ENCODE measurements around the gene SIK2. TPM values are rescaled to one million over a fixed set of nuclear protein-coding genes. Genes with fewer than 3 reads are reported as not detected.

Gene SIK2
- polyA plus RNA-seq, 3 donors, result 7.8 to 58.7 (median 15.7) TPM

DNA sequence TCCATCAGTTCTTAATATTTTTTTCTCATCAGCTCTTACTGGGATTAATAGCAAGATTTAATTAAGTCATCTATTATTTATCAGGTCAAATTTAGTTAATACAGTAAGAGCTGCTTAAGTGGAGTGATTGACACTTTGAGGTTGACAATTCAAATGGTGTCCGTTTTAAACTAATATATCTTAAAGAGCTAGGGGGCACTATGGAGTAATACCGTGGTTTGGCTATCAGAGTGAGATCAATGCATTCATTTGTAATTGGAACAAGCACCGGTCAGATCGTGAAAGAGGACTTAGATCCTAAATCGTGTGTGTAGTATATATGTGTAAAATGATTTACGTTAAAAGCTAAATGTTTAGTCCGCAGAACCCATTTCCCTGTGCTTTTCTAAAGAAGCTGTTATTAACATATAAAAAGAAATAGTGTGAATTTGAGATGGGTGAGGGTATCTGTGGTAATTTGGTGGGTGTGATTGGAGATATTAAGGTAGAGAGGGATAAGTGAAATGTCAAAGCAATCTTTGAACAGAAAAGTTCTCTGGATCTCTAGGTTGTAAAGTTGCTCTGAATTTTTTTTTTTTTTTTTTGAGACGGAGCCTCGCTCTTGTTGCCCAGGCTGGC lies 2.3 kb downstream of the SIK2 start:
- no peak overlapping the region for H3K27ac ChIP-seq (ENCODE audit: low read depth, low read length)
- 22 to 42% (median 30%) methylated on average over 9 of the region's 9 CpGs for WGBS, 3 donors

DNA sequence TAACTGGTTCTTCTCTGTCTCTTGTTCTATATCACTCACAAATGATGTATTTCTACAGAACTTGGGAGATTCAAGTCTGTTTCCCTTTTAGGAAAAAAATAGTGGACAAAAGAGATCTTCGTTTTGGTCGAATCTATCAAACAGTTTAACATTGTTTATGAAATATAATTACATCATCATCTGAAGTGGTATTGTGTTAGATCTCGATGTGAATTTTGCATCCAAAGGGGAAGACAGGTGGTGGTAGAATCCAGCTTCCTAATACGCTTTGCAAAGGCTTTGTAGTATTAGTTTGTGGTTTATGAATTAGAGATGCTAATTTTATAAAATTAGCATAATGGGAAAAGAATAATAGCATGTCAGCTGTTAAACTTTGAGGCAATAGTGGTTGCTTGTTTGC lies 3.4 kb downstream of the SIK2 start:
- H3K27ac ChIP-seq (ENCODE audit: low read depth, low read length), result no peak overlapping the region
- 26 to 38% (median 36%) methylated on average over 4 of the region's 4 CpGs for WGBS, 3 donors

DNA sequence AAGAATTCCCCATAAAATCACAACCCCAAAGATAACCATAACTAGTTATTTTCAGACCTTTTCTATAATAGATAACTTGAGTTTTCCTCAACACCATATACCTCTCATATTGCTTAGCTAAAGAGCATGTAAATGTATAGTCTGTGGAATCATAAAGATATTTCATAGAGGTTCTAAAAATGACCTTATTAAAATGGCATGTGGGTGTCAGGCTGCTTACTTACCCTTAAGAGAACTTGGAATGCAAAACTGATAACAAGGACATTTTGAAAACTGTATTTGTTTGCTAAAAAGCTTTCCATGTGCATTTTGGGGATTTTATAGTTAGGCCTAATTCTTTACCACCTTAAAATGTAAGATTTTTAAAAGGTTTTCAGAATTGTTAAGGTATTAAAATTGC lies 4.7 kb downstream of the SIK2 start:
- H3K27ac ChIP-seq (ENCODE audit: low read depth, low read length), result no peak overlapping the region

DNA sequence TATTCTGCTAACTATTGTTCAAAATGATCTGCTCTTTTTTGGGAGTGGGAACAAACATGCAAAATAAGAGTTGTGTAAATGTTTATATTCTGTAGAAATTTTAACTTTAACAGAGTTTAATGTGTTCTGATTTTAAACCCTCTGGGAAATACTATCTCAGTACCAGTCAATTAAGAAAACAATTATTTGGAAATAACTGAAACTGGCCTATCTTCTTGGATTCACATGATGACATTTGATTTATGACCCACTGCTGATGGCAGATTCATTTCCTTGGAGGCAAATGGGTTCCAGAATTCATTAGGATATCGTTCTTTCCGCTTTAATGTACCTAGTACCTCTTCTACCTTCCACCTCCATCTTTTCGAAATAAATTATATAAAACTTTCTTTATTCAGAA lies 5.5 kb downstream of the SIK2 start:
- H3K27ac ChIP-seq (ENCODE audit: low read depth, low read length), result no peak overlapping the region
- WGBS, 3 donors, result 79 to 86% (median 79%) methylated on average over 3 of the region's 3 CpGs

GRCh38 chr11:111612224-111612623 lies 10.0 kb downstream of the SIK2 start:
- 74 to 95% (median 79%) methylated on average over 1 of the region's 1 CpG for WGBS, 3 donors
- H3K27ac ChIP-seq (ENCODE audit: low read depth, low read length), result no peak overlapping the region

GRCh38 chr11:111617286-111617685 lies 15.0 kb downstream of the SIK2 start:
- WGBS, 3 donors, result 92 to 95% (median 94%) methylated on average over 4 of the region's 4 CpGs
- no peak overlapping the region for H3K27ac ChIP-seq (ENCODE audit: low read depth, low read length)

DNA sequence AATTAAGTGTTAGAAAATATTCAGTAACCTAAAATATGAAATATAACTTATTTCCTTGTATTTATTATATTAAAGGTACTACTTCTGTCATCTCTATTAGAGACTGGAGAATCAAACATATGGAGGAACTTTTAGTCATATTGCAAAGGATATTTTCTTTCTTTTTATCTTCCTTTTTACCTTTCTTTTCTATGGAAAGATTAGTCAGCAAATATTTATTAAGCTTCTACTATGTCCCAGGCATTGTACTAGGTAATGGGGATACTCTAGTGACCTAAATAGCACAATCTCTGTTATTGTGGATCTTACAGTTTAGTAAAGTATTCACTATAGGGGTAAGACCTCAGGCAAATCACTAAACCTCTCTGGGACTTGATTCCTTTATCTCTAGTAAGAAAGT lies 18.3 kb downstream of the SIK2 start:
- no peak overlapping the region for H3K27ac ChIP-seq (ENCODE audit: low read depth, low read length)

DNA sequence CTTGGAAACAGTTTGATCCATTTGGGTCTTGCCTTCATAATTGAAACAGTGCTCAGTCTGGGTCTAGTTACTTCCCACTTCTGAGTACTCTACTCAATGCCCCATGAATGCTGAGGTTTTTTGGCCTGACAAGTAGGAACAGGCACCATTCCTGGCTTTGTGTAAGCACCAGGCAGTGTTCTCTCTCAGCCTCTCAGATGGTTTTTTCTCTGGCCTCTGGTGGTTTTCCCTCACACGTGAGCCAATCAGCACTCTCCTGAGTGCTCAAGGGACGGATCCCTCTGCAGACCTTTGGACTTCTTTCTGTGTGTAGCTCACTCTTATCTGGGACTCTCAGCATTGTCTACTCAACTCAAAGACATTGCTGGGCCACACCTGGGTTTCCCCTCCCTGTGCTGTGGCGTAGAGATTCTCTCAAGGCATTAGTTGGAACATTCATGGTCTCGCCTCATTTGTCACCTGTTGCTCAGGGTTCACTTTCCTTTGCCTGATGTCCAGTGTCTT lies 21.3 kb downstream of the SIK2 start:
- H3K27ac ChIP-seq (ENCODE audit: low read depth, low read length), result no peak overlapping the region
- WGBS, 3 donors, result 60 to 96% (median 84%) methylated on average over 4 of the region's 4 CpGs

DNA sequence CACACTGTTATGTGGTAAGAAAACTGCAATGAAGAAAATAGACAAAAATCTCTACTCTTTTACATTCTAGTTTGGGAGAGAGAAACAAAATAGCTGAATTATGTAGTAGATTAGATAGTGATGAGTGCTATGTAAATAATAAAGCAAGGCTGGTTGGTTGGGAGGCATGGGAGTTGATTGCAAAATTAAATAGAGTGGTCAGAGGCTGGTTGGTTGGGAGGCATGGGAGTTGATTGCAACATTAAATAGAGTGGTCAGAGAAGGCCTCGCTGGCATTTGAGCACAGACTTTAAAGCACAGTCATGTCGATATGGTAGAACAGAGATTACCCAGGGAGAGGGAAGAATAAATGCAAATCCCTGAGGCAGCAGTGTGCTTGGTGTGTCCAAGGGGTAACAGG lies 22.4 kb downstream of the SIK2 start:
- no peak overlapping the region for H3K27ac ChIP-seq (ENCODE audit: low read depth, low read length)
- WGBS, 3 donors, result 67 to 90% (median 85%) methylated on average over 2 of the region's 2 CpGs

DNA sequence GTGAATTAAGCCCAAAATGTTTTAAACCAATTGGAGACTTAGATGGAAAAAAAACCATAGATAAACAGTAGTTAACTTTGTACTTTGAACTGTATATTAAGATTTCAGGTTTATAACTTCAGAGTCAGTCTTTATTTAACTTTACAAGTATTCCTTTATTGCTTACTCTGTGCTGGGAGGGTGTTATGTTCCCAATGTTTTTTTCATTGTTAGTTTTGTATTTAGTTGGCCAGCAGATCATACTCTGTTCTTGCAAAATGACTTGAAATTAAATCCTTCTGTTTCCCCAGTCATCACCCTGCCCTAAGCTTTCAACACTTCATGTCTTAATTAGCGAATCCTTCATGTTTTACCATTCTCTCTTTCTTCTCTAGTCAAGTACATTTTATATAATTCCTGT lies 25.3 kb downstream of the SIK2 start:
- H3K27ac ChIP-seq (ENCODE audit: low read depth, low read length), result no peak overlapping the region
- 81 to 92% (median 88%) methylated on average over 1 of the region's 1 CpG for WGBS, 3 donors

DNA sequence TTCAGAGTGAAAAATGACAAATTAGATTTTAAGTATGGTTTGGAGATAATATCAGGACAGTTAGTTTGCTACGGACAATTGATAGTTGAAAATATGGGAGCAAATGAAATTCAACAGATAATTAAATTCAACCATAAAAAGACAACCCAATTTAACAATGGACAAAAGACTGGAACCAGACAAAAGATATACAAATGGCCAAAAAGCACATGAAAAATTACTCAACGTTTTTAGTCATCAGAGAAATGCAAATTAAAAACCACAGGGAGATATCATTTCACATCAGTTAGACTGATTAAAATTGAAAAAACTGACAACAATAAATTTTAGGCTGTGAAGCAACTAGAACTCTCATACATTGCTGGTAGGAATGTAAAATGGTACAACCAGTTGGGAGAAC lies 27.2 kb downstream of the SIK2 start:
- no peak overlapping the region for H3K27ac ChIP-seq (ENCODE audit: low read depth, low read length)
- WGBS, 3 donors, result 80 to 86% (median 81%) methylated on average over 2 of the region's 2 CpGs

DNA sequence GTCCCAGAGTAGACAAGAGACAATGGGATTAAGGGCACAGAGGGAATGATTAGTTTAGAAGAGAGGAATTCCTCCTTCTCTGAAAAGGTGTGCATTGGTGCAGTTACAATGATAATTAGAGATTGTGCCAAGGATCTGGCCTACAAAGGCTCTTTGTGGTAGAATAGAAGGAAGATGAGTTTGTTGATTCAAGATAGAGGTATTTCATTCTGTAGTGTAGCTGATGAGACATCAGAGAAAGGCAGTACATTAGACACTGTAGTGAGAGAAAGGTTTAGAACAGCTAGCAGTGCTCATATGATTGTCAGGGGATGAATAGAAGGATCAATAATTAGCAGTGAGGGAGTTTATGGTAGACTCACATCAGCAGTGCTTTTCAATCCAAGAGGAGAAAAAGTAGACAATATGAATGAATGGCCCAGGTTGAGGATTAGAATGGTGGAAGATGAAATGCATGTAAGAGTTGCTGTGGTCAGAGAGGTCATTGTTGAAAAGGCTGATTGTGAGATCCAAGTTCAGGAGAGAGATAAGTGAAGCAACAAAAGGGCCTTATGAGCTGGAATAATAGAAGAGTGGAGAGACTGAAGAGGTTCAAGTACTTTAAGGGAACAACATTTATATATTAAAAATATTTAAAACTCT lies 28.9 kb downstream of the SIK2 start:
- no peak overlapping the region for H3K27ac ChIP-seq (ENCODE audit: low read depth, low read length)

GRCh38 chr11:111631666-111632039 lies 29.4 kb downstream of the SIK2 start:
- 73 to 95% (median 79%) methylated on average over 3 of the region's 3 CpGs for WGBS, 3 donors

DNA sequence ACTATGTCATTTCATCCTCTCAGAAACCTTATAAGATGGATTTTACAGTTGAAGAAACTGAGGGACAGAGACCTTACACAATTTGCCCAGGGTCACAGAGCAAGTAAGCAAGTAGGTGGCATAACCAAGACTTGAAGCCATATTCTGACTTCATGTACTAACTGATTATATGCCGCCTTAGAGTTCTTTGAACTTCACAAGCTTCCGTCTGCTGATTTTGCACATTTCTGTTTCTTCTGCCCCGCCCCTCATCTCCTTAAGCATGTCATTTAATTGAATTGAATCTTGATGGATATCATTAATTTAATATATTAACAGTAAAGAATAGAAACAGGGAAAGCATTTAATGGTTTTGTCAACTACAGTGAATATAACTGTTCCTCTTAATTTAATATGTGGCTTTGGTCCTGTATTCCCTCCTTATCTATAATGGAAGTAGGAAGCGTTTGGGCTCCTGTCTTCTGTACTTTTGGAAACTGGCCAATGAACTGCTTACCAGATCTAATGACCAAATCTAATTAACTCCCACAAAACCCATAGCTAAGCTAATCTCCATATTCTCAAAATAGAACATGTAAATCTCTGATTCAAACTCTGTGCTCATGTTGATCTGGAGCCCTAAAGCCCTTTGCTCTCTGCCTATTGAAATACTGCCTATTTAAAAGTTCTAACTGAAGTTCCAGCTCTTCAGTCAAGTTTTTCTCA lies 30.4 kb downstream of the SIK2 start:
- 82 to 93% (median 85%) methylated on average over 4 of the region's 4 CpGs for WGBS, 3 donors
- no peak overlapping the region for H3K27ac ChIP-seq (ENCODE audit: low read depth, low read length)

More at GRCh38 chr11:111631666-111632039, 29.4 kb downstream of the SIK2 start:
- H3K27ac ChIP-seq (ENCODE audit: low read depth, low read length), result no peak overlapping the region

- 40 to 72% (median 66%) methylated on average over 3 of the region's 3 CpGs for WGBS, 3 donors
- H3K27ac ChIP-seq (ENCODE audit: low read depth, low read length), result no peak overlapping the region
These were observed 31.0 kb downstream of the SIK2 start for GRCh38 chr11:111633248-111633647.

GRCh38 chr11:111633756-111634362 lies 31.6 kb downstream of the SIK2 start:
- H3K27ac ChIP-seq (ENCODE audit: low read depth, low read length), result no peak overlapping the region
- WGBS, 3 donors, result 18 to 70% (median 32%) methylated on average over 3 of the region's 3 CpGs

DNA sequence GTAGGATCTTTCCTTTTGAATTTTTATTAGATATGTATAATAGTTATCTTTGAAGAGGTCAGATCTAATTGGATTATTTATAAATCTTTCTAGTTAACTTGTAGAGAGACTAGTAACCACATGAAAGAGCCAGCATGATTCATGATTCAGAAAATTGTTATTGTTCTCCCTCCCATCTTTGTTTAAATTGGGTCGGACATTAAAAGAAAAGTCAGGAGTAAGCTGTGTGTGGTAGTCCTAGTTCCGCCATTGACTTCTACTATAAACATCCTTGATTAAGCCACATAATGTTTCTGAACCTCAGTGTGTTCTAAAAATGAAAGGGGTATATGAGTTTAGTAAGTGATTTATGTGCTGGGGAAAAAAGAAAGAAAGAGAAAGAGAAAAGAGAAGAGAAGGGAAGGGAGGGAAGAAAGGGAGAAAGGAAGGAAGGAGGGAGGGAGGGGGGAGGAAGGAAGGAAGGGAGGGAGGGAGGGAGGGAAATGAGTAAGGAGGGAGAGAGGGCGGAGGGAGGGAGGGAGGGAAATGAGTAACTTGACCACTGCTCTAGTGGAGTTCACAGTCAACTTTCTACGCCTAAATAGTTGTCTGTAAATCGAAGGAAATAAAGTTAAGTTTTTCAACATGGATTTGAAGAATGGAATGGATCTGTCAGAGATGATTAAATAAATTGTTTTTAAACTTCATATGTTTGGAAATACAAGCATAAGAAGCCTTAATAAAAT lies 32.9 kb downstream of the SIK2 start:
- no peak overlapping the region for H3K27ac ChIP-seq (ENCODE audit: low read depth, low read length)
- WGBS, 3 donors, result 43 to 64% (median 62%) methylated on average over 5 of the region's 5 CpGs

GRCh38 chr11:111635706-111636045 lies 33.4 kb downstream of the SIK2 start:
- H3K27ac ChIP-seq (ENCODE audit: low read depth, low read length), result no peak overlapping the region
- 13 to 52% (median 39%) methylated on average over 1 of the region's 1 CpG for WGBS, 3 donors

DNA sequence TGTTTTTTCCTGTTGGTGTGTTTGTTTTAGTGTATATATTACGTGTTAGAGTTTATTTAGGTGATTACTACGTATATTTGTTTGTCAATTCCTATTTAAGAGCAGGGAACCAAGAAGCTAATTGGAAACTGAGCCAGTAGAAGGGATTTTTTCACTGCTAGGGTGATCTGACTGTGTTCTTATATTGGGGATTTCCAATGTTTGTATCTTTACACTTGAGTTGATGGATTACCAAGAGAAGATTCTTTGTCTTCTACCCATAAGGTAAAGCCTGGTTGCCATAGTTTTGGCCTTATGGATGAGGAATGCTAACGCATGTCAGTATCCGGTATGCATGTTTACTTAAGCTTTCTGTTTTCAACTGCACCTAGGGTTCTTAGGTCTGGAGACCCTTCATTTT lies 35.6 kb downstream of the SIK2 start:
- WGBS, 3 donors, result 87 to 98% (median 97%) methylated on average over 4 of the region's 4 CpGs
- no peak overlapping the region for H3K27ac ChIP-seq (ENCODE audit: low read depth, low read length)
